HepG2 (cell line): ENCODE data around the gene PTGR2. TPM values are rescaled to one million over a fixed set of nuclear protein-coding genes. Genes with fewer than 3 reads are reported as not detected.

Source experiments
- AGO1 ChIP-seq: fragments of 200-400 bp; formaldehyde crosslinking; IDR thresholded peaks from 2 replicates; pipeline ENCODE4 v1.6.1; 2017; ENCODE audit warnings: mild to moderate bottlenecking, low read depth, low read length, moderate library complexity; ENCODE audit not compliant: poor library complexity, severe bottlenecking
- ARNT ChIP-seq: fragments of 450-650 bp; IDR thresholded peaks from 2 replicates; pipeline ENCODE4 v1.6.1; 2017
- ATAD3A ChIP-seq: sonication (generic); formaldehyde crosslinking; IDR thresholded peaks from 2 replicates; pipeline ENCODE4 v1.4.0; 2020; ENCODE audit warnings: missing genetic modification reagents
- ATF7 ChIP-seq, 2 experiments: fragments of 450-650 bp in 1 of 2; sonication (generic) in 1 of 2; formaldehyde crosslinking in 1 of 2; IDR thresholded peaks; 2 replicates each; pipeline versions ENCODE4 v1.4.0 to v1.6.1; 2016 to 2020; ENCODE audit warnings: antibody characterized with exemption in 1 of 2, mild to moderate bottlenecking in 1 of 2, missing genetic modification reagents in 1 of 2
- CREB1 ChIP-seq, 2 experiments: fragments of 450-650 bp in 1 of 2; IDR thresholded peaks; 2 replicates each; pipeline ENCODE4 v1.6.1; 2016 to 2017; ENCODE audit warnings: control low read depth in 1 of 2, mild to moderate bottlenecking in 1 of 2, missing compliant biosample characterization in 1 of 2, missing genetic modification characterization in 1 of 2
- ELF4 ChIP-seq: sonication (generic); formaldehyde crosslinking; IDR thresholded peaks from 2 replicates; pipeline ENCODE4 v1.5.0; 2020; ENCODE audit warnings: missing genetic modification reagents, mild to moderate bottlenecking, moderate library complexity, borderline replicate concordance
- ERF ChIP-seq: IDR thresholded peaks from 2 replicates; pipeline ENCODE4 v1.6.1; 2018; ENCODE audit warnings: missing biosample characterization, missing genetic modification reagents
- FIP1L1 ChIP-seq: fragments of 200-400 bp; formaldehyde crosslinking; IDR thresholded peaks from 2 replicates; pipeline ENCODE4 v1.6.1; 2018; ENCODE audit warnings: low read depth, mild to moderate bottlenecking, low read length, moderate library complexity, borderline replicate concordance; ENCODE audit not compliant: insufficient read depth
- GPN1 ChIP-seq: sonication (generic); formaldehyde crosslinking; IDR thresholded peaks from 2 replicates; pipeline ENCODE4 v1.5.1; 2020; ENCODE audit warnings: missing genetic modification reagents, borderline replicate concordance
- IRF1 ChIP-seq: sonication (generic); formaldehyde crosslinking; IDR thresholded peaks from 2 replicates; pipeline ENCODE4 v1.4.0; 2020; ENCODE audit warnings: low read depth, mild to moderate bottlenecking, missing genetic modification reagents
- KDM5B ChIP-seq: sonication (generic); formaldehyde crosslinking; IDR thresholded peaks from 2 replicates; pipeline ENCODE4 v1.4.0; 2020; ENCODE audit warnings: missing genetic modification reagents, mild to moderate bottlenecking, borderline replicate concordance
- MAZ ChIP-seq, 2 experiments: sonication (generic) in 1 of 2; formaldehyde crosslinking in 1 of 2; IDR thresholded peaks; 2 replicates each; pipeline versions ENCODE4 v1.5.0 to v1.6.1; 2012 to 2020; ENCODE audit warnings: low read depth in 2 of 2, mild to moderate bottlenecking in 2 of 2, borderline replicate concordance in 1 of 2, improper control_type of control experiment in 1 of 2, low read length in 1 of 2, missing genetic modification reagents in 1 of 2, moderate library complexity in 1 of 2
- MBD4 ChIP-seq: IDR thresholded peaks from 2 replicates; pipeline ENCODE4 v1.6.1; 2012; ENCODE audit warnings: low read length, inconsistent platforms, borderline replicate concordance
- NFE2L2 ChIP-seq: fragments of 150-350 bp; IDR thresholded peaks from 2 replicates; pipeline ENCODE4 v1.6.1; 2014; ENCODE audit warnings: low read length
- PHF20 ChIP-seq: sonication (generic); formaldehyde crosslinking; IDR thresholded peaks from 2 replicates; pipeline ENCODE4 v1.5.0; 2020; ENCODE audit warnings: mild to moderate bottlenecking, missing genetic modification reagents
- RBFOX2 ChIP-seq: fragments of 200-400 bp; formaldehyde crosslinking; IDR thresholded peaks from 2 replicates; pipeline ENCODE4 v1.6.1; 2017; ENCODE audit warnings: low read depth, mild to moderate bottlenecking, low read length
- SP1 ChIP-seq, 2 experiments: fragments of 450-650 bp in 1 of 2; sonication (generic) in 1 of 2; formaldehyde crosslinking in 1 of 2; IDR thresholded peaks; 2 replicates each; pipeline versions ENCODE4 v1.4.0 to v1.6.1; 2016 to 2020; ENCODE audit warnings: missing genetic modification reagents in 1 of 2
- TEAD2 ChIP-seq: sonication (generic); formaldehyde crosslinking; IDR thresholded peaks from 2 replicates; pipeline ENCODE4 v1.9.0; 2021; ENCODE audit warnings: missing genetic modification reagents
- UBTF ChIP-seq: sonication (generic); formaldehyde crosslinking; IDR thresholded peaks from 2 replicates; pipeline ENCODE4 v1.4.0; 2020; ENCODE audit warnings: mild to moderate bottlenecking, missing genetic modification reagents
- ZFP82 ChIP-seq: sonication (generic); formaldehyde crosslinking; IDR thresholded peaks from 2 replicates; pipeline ENCODE4 v1.5.1; 2020; ENCODE audit warnings: mild to moderate bottlenecking, missing genetic modification reagents, borderline replicate concordance
- ZFP90 ChIP-seq: sonication (generic); formaldehyde crosslinking; IDR thresholded peaks from 2 replicates; pipeline ENCODE4 v1.8.0; 2022; ENCODE audit warnings: missing genetic modification reagents, mild to moderate bottlenecking, inconsistent platforms, borderline replicate concordance
- ZNF275 ChIP-seq: sonication (generic); formaldehyde crosslinking; IDR thresholded peaks from 2 replicates; pipeline ENCODE4 v1.8.0; 2022; ENCODE audit warnings: missing genetic modification reagents, mild to moderate bottlenecking, inconsistent platforms, borderline replicate concordance
- ZNF430 ChIP-seq: sonication (generic); formaldehyde crosslinking; IDR thresholded peaks from 2 replicates; pipeline ENCODE4 v1.9.0; 2021; ENCODE audit warnings: mild to moderate bottlenecking, missing genetic modification reagents
- ZNF737 ChIP-seq: sonication (generic); formaldehyde crosslinking; IDR thresholded peaks from 2 replicates; pipeline ENCODE4 v1.5.0; 2020; ENCODE audit warnings: missing genetic modification reagents, mild to moderate bottlenecking, borderline replicate concordance
- polyA plus RNA-seq, 8 experiments: library from polyadenylated mRNA; depleted of rRNA in 3 of 8; stranded (reverse) in 7 of 8; unstranded in 1 of 8; fragments of >200 nt; fragmentation: Illumina TruSeq in 4 of 8; extraction: Trizol in 4 of 8; gene quantifications; 2 replicates each; pipeline versions ENCODE4 v1.2.1 to v1.2.3, GENCODE V29; 2011 to 2016; ENCODE audit warnings: low read depth in 4 of 8, missing spikeins in 1 of 8, mixed read lengths in 1 of 8; ENCODE audit not compliant: insufficient read depth in 1 of 8
- total RNA-seq, 5 experiments: library from RNA; depleted of rRNA; stranded (reverse); fragments of >200 nt; fragmentation: Illumina TruSeq; extraction: Trizol; gene quantifications; 2 replicates each; pipeline ENCODE4 v1.2.3, GENCODE V29; 2016; ENCODE audit warnings: low read depth in 1 of 5

The PTGR2 gene
- total and polyA plus RNA-seq, 2 of the 13 experiments (the other 11 are each of a cell fraction or from before 2014, with no cell fraction given), result 3.0 to 4.3 TPM

GRCh38 chr14:73851567-73852382 lies at the start of gene PTGR2 (continued):
- TF ChIP-seq FIP1L1, result no peak
- no peak for TF ChIP-seq TEAD2
- TF ChIP-seq GPN1, result no peak; the same call in 1 of the 2 replicates
- peak; percentile 70; the same call in 1 of the 2 replicates for TF ChIP-seq SP1 (IDR thresholded peaks at IDR 0.05)
- TF ChIP-seq SP1 (CRISPR knock-in tag; IDR thresholded peaks at IDR 0.05), result peak; percentile 91
- TF ChIP-seq ARNT, result no peak
- no peak for TF ChIP-seq MBD4
- no peak for TF ChIP-seq NFE2L2
- TF ChIP-seq ZNF275 (CRISPR knock-in tag), result no peak
- no peak for TF ChIP-seq ZFP82 (CRISPR knock-in tag)
- no peak for TF ChIP-seq ATAD3A (CRISPR knock-in tag)
- TF ChIP-seq ZFP90 (CRISPR knock-in tag), result peak; percentile 82; the same call in 1 of the 2 replicates
- no peak for TF ChIP-seq AGO1
- TF ChIP-seq UBTF (CRISPR knock-in tag), result peak; percentile 35; the same call in 1 of the 2 replicates
- no peak for TF ChIP-seq ATF7 (IDR thresholded peaks at IDR 0.05)
- TF ChIP-seq ATF7 (CRISPR knock-in tag; IDR thresholded peaks at IDR 0.05), result no peak; the same call in 1 of the 2 replicates
- TF ChIP-seq PHF20 (CRISPR knock-in tag), result no peak; the same call in 1 of the 2 replicates
- TF ChIP-seq KDM5B, result no peak; the same call in 1 of the 2 replicates
- no peak; the same call in 1 of the 2 replicates for TF ChIP-seq ERF (CRISPR knock-in tag)
- TF ChIP-seq ZNF737 (CRISPR knock-in tag), result no peak
- TF ChIP-seq RBFOX2, result peak; percentile 96
- peak; percentile 87 for TF ChIP-seq ZNF430
- TF ChIP-seq CREB1 (IDR thresholded peaks at IDR 0.05), result peak; percentile 62
- peak; percentile 72; the same call in 1 of the 2 replicates for TF ChIP-seq CREB1 (CRISPR knock-in tag; IDR thresholded peaks at IDR 0.05)
- TF ChIP-seq MAZ (IDR thresholded peaks at IDR 0.05; ENCODE audit: borderline replicate concordance, low read depth, low read length), result peak; percentile 99
- peak; percentile 85 for TF ChIP-seq MAZ (CRISPR knock-in tag; IDR thresholded peaks at IDR 0.05; ENCODE audit: low read depth)
- no peak for TF ChIP-seq ELF4
- TF ChIP-seq IRF1 (CRISPR knock-in tag), result no peak
